ENCODE data around the gene UNC13B.
"Not testable (repeated sequence)": the region's sequence is repeated elsewhere in the genome, so short reads cannot be mapped to it uniquely, and the experiment has no call there.

UNC13B gene

GRCh38 chr9:35162605-35163315 is 951 bp downstream of the UNC13B start:
- no peak for DNase-seq (ENCODE audit: extremely low spot score)
- CTCF ChIA-PET = interaction anchor here (0.6 kb wide), 1 partner anchor 32 kb away, joined by 4 read pairs; no protein-coding TSS in a partner anchor
- POLR2A ChIA-PET = interaction anchor here (2.1 kb wide), 1 partner anchor 10 kb away, joined by 13 read pairs; no protein-coding TSS in a partner anchor
- TF ChIP-seq FOXK2 (IDR thresholded peaks at IDR 0.05) = no peak
- TF ChIP-seq HDGF (IDR thresholded peaks at IDR 0.05; ENCODE audit: borderline replicate concordance) = no peak
- TF ChIP-seq FOXM1 (IDR thresholded peaks at IDR 0.05; ENCODE audit: borderline replicate concordance) = no peak
- no peak for TF ChIP-seq LEF1 (IDR thresholded peaks at IDR 0.05; ENCODE audit: borderline replicate concordance)
- no peak for TF ChIP-seq SP1 (IDR thresholded peaks at IDR 0.05)
- TF ChIP-seq NFRKB (IDR thresholded peaks at IDR 0.05) = no peak
- TF ChIP-seq L3MBTL2 (conservative IDR thresholded peaks at IDR 0.05) = no peak
- no peak for TF ChIP-seq ZNF384 (IDR thresholded peaks at IDR 0.05)
- TF ChIP-seq FOXA1 (IDR thresholded peaks at IDR 0.05) = no peak
- TF ChIP-seq BHLHE40 (IDR thresholded peaks at IDR 0.05; ENCODE audit: borderline replicate concordance) = no peak
- no peak for TF ChIP-seq ARNT (IDR thresholded peaks at IDR 0.05)
- TF ChIP-seq CTBP1 (IDR thresholded peaks at IDR 0.05; ENCODE audit: borderline replicate concordance) = no peak
- no peak for TF ChIP-seq PKNOX1 (IDR thresholded peaks at IDR 0.05)
- no peak for TF ChIP-seq ELF4 (IDR thresholded peaks at IDR 0.05)

- no peak for DNase-seq (ENCODE audit: extremely low spot score)
- TF ChIP-seq HDGF (IDR thresholded peaks at IDR 0.05; ENCODE audit: borderline replicate concordance) (no peak), L3MBTL2 (conservative IDR thresholded peaks at IDR 0.05) (no peak), CTBP1 (IDR thresholded peaks at IDR 0.05; ENCODE audit: borderline replicate concordance) (no peak), PKNOX1 (IDR thresholded peaks at IDR 0.05) (no peak), BHLHE40 (IDR thresholded peaks at IDR 0.05; ENCODE audit: borderline replicate concordance) (no peak), NFRKB (IDR thresholded peaks at IDR 0.05) (no peak), ELF4 (IDR thresholded peaks at IDR 0.05) (no peak), LEF1 (IDR thresholded peaks at IDR 0.05; ENCODE audit: borderline replicate concordance) (no peak), ZNF384 (IDR thresholded peaks at IDR 0.05) (no peak), FOXM1 (IDR thresholded peaks at IDR 0.05; ENCODE audit: borderline replicate concordance) (no peak), SP1 (IDR thresholded peaks at IDR 0.05) (no peak), TARDBP (IDR thresholded peaks at IDR 0.05) (no peak), FOXA1 (IDR thresholded peaks at IDR 0.05) (no peak), SUZ12 (IDR thresholded peaks at IDR 0.05) (no peak), ARNT (IDR thresholded peaks at IDR 0.05) (no peak), FOXK2 (IDR thresholded peaks at IDR 0.05) (no peak)
- ChIA-PET CTCF (no interaction called here), POLR2A (interaction anchor here (2.1 kb wide), 1 partner anchor 10 kb away, joined by 13 read pairs; no protein-coding TSS in a partner anchor)
These were observed 1.6 kb downstream of the UNC13B start for GRCh38 chr9:35163413-35163812.

- ChIA-PET CTCF (interaction anchor here (0.6 kb wide), 1 partner anchor 35 kb away, joined by 4 read pairs; no protein-coding TSS in a partner anchor), POLR2A (no interaction called here)
- no peak for TF ChIP-seq ARNT (IDR thresholded peaks at IDR 0.05)
- TF ChIP-seq ZNF384 (IDR thresholded peaks at IDR 0.05) = no peak
- TF ChIP-seq ELF4 (IDR thresholded peaks at IDR 0.05) = no peak
- TF ChIP-seq FOXM1 (IDR thresholded peaks at IDR 0.05; ENCODE audit: borderline replicate concordance) = no peak
- TF ChIP-seq SP1 (IDR thresholded peaks at IDR 0.05) = no peak
- TF ChIP-seq NFRKB (IDR thresholded peaks at IDR 0.05) = no peak
- no peak for TF ChIP-seq FOXA1 (IDR thresholded peaks at IDR 0.05)
- DNase-seq (ENCODE audit: extremely low spot score) = no peak
These were observed 2.9 kb downstream of the UNC13B start for GRCh38 chr9:35164711-35165110.

GRCh38 chr9:35167429-35167828 is 5.6 kb downstream of the UNC13B start:
- POLR2A ChIA-PET; CTCF ChIA-PET; DNase-seq (ENCODE audit: extremely low spot score): not testable (repeated sequence)
- peak; percentile 74 for TF ChIP-seq ZNF384 (IDR thresholded peaks at IDR 0.05)

- POLR2A ChIA-PET = no interaction called here
- no peak for DNase-seq (ENCODE audit: extremely low spot score)
- CTCF ChIA-PET = no interaction called here
- TF ChIP-seq SUZ12 (IDR thresholded peaks at IDR 0.05) = no peak
- no peak for TF ChIP-seq ELF4 (IDR thresholded peaks at IDR 0.05)
- no peak for TF ChIP-seq FOXM1 (IDR thresholded peaks at IDR 0.05; ENCODE audit: borderline replicate concordance)
- no peak for TF ChIP-seq SP1 (IDR thresholded peaks at IDR 0.05)
- TF ChIP-seq NFRKB (IDR thresholded peaks at IDR 0.05) = no peak
- TF ChIP-seq HDGF (IDR thresholded peaks at IDR 0.05; ENCODE audit: borderline replicate concordance) = no peak
- no peak for TF ChIP-seq BHLHE40 (IDR thresholded peaks at IDR 0.05; ENCODE audit: borderline replicate concordance)
- TF ChIP-seq L3MBTL2 (conservative IDR thresholded peaks at IDR 0.05) = no peak
These were observed 7.2 kb downstream of the UNC13B start for GRCh38 chr9:35168963-35169362.

GRCh38 chr9:35172878-35173277 is 11.1 kb downstream of the UNC13B start:
- ChIA-PET POLR2A (interaction anchor here (2.6 kb wide), 1 partner anchor 11 kb away, joined by 13 read pairs; the partner anchor contains the start of gene UNC13B), CTCF (no interaction called here)
- DNase-seq (ENCODE audit: extremely low spot score) = peak; percentile 7
- no peak for TF ChIP-seq TARDBP (IDR thresholded peaks at IDR 0.05)
- TF ChIP-seq SP1 (IDR thresholded peaks at IDR 0.05) = no peak
- TF ChIP-seq PKNOX1 (IDR thresholded peaks at IDR 0.05) = peak; percentile 38; the same call in 1 of the 2 replicates
